Body of pancreas (tissue), 4 donors: ENCODE results near the gene NPPA.

ENCODE experiments used
- POLR2A ChIP-seq, 3 donors: fragments of 450-650 bp; IDR thresholded peaks; one replicate each; pipeline ENCODE4 v1.6.1; 2016; ENCODE audit warnings: antibody characterized with exemption in 3 of 3, mild to moderate bottlenecking in 2 of 3
- TF ChIP-seq, protein P1 (sequence below), 7 experiments: fragments of 450-650 bp in 4 of 7; fragments of 200-600 bp in 3 of 7; sonication (generic) in 3 of 7; IDR thresholded peaks; one replicate each; pipeline ENCODE4 v1.5.1; 2016 to 2019; ENCODE audit warnings: antibody characterized with exemption in 7 of 7

DNA sequence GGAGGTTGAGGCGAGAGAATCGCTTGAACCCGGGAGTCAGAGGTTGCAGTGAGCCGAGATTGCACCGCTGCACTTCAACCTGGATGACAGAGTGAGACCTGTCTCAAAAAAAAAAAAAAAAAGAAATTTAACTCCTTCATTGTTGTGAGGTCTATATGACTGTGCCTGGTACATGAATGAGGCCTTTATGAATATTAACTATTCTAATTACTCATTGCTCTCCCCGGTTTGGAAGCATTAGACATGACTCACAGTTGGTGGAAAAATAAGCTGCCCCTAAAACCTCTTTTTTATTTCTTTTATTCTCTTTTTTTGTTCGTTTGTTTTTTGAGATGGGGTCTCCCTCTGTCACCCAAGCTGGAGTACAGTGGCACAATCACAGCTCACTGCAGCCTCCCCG, 7.8 kb upstream of the NPPA start:
- TF ChIP-seq, protein P1, sequence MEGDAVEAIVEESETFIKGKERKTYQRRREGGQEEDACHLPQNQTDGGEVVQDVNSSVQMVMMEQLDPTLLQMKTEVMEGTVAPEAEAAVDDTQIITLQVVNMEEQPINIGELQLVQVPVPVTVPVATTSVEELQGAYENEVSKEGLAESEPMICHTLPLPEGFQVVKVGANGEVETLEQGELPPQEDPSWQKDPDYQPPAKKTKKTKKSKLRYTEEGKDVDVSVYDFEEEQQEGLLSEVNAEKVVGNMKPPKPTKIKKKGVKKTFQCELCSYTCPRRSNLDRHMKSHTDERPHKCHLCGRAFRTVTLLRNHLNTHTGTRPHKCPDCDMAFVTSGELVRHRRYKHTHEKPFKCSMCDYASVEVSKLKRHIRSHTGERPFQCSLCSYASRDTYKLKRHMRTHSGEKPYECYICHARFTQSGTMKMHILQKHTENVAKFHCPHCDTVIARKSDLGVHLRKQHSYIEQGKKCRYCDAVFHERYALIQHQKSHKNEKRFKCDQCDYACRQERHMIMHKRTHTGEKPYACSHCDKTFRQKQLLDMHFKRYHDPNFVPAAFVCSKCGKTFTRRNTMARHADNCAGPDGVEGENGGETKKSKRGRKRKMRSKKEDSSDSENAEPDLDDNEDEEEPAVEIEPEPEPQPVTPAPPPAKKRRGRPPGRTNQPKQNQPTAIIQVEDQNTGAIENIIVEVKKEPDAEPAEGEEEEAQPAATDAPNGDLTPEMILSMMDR (IDR thresholded peaks at IDR 0.05) = no peak
- no peak for TF ChIP-seq POLR2A (IDR thresholded peaks at IDR 0.05)
